ENCODE results near the gene PALMD.

GRCh38 chr1:99726407-99726806 lies 80.5 kb downstream of the PALMD start:
- TF ChIP-seq MAX (IDR thresholded peaks at IDR 0.05; ENCODE audit: low read depth) (no peak), YY1 (IDR thresholded peaks at IDR 0.05; ENCODE audit: low read depth) (no peak), MXI1 (IDR thresholded peaks at IDR 0.05; ENCODE audit: low read depth, low read length) (no peak), CTCF (IDR thresholded peaks at IDR 0.05) (no peak), TCF12 (IDR thresholded peaks at IDR 0.05) (no peak), TEAD4 (IDR thresholded peaks at IDR 0.05; ENCODE audit: borderline replicate concordance, insufficient read depth) (no peak), FOSL2 (IDR thresholded peaks at IDR 0.05; ENCODE audit: borderline replicate concordance, low read depth) (no peak), USF2 (IDR thresholded peaks at IDR 0.05; ENCODE audit: borderline replicate concordance, low read depth, low read length) (no peak), JUND (IDR thresholded peaks at IDR 0.05) (no peak)
